HEK293 (cell line): ENCODE measurements around the gene MGAT4B.

ENCODE experiments used
- CTCF ChIA-PET: fragments of 350-600 bp; formaldehyde crosslinking; extraction: SDS; loops from one replicate; lab custom pipeline; 2021; ENCODE audit warnings: antibody characterized with exemption; lab: Yijun Ruan, JAX
- POLR2A ChIA-PET: fragments of 300-600 bp; formaldehyde crosslinking; extraction: SDS; loops from one replicate; lab custom pipeline; 2020; ENCODE audit warnings: antibody characterized with exemption, inconsistent platforms; lab: Yijun Ruan, JAX
- H3K27ac ChIP-seq: fragments of 200-500 bp; sonication (Bioruptor generic); 2 replicates; pipeline ENCODE4 v1.5.1; 2014; ENCODE audit warnings: low read depth, low read length, control low read depth, inconsistent platforms; ENCODE audit errors: extremely low read depth
- H3K36me3 ChIP-seq, 2 experiments: fragments of 200-500 bp in 1 of 2; sonication (Bioruptor generic) in 1 of 2; 1 replicate in 1 of 2; 2 replicates in 1 of 2; pipeline ENCODE4 v1.5.1; 2014 to 2017; ENCODE audit warnings: inconsistent platforms in 2 of 2, low read length in 2 of 2; ENCODE audit not compliant: control insufficient read depth in 2 of 2, insufficient read depth in 1 of 2
- H3K4me1 ChIP-seq: fragments of 200-500 bp; sonication (Bioruptor generic); 2 replicates; pipeline ENCODE4 v1.5.1; 2014; ENCODE audit warnings: mild to moderate bottlenecking, low read length, inconsistent platforms; ENCODE audit not compliant: control insufficient read depth, insufficient read depth
- H3K4me3 ChIP-seq: 2 replicates; pipeline ENCODE4 v1.5.1; 2011; ENCODE audit warnings: low read depth, mild to moderate bottlenecking, control low read depth, low read length, moderate library complexity
- H3K9me3 ChIP-seq: fragments of 200-500 bp; sonication (Bioruptor generic); 2 replicates; pipeline ENCODE4 v1.5.1; 2014; ENCODE audit warnings: low read depth, low read length, inconsistent platforms; ENCODE audit not compliant: control insufficient read depth, insufficient read depth
- KLF8 ChIP-seq: fragments of 450-650 bp; formaldehyde crosslinking; IDR thresholded peaks from 2 replicates; pipeline ENCODE4 v1.5.1; 2016; ENCODE audit warnings: missing biosample characterization, missing genetic modification characterization
- SALL2 ChIP-seq: fragments of 450-650 bp; formaldehyde crosslinking; IDR thresholded peaks from 2 replicates; pipeline ENCODE4 v1.5.0; 2017; ENCODE audit warnings: missing biosample characterization, mild to moderate bottlenecking, missing genetic modification characterization, borderline replicate concordance
- SCRT1 ChIP-seq: fragments of 450-650 bp; formaldehyde crosslinking; IDR thresholded peaks from 2 replicates; pipeline ENCODE4 v1.5.1; 2016; ENCODE audit warnings: missing biosample characterization, missing genetic modification characterization, borderline replicate concordance
- ZNF221 ChIP-seq: fragments of 450-650 bp; formaldehyde crosslinking; IDR thresholded peaks from 2 replicates; pipeline ENCODE4 v1.5.1; 2017; ENCODE audit warnings: missing biosample characterization, missing genetic modification characterization, borderline replicate concordance
- ZNF266 ChIP-seq: fragments of 450-650 bp; formaldehyde crosslinking; IDR thresholded peaks from 2 replicates; pipeline ENCODE4 v1.5.1; 2016; ENCODE audit warnings: missing biosample characterization, missing genetic modification characterization, low read depth
- ZNF510 ChIP-seq: fragments of 450-650 bp; formaldehyde crosslinking; IDR thresholded peaks from 2 replicates; pipeline ENCODE4 v1.5.1; 2018; ENCODE audit warnings: mild to moderate bottlenecking, missing genetic modification characterization, missing biosample characterization; ENCODE audit not compliant: insufficient replicate concordance
- ZNF518A ChIP-seq: fragments of 450-650 bp; formaldehyde crosslinking; conservative IDR thresholded peaks from 2 replicates; pipeline ENCODE4 v1.5.1; 2016; ENCODE audit warnings: low read depth, missing biosample characterization, missing genetic modification characterization
- ZNF555 ChIP-seq: fragments of 450-650 bp; formaldehyde crosslinking; conservative IDR thresholded peaks from 2 replicates; pipeline ENCODE4 v1.5.1; 2017; ENCODE audit warnings: missing biosample characterization, mild to moderate bottlenecking, missing genetic modification characterization, inconsistent platforms
- ZNF664 ChIP-seq: fragments of 450-650 bp; formaldehyde crosslinking; IDR thresholded peaks from 2 replicates; pipeline ENCODE4 v1.5.1; 2016; ENCODE audit warnings: missing biosample characterization, missing genetic modification characterization
- ZNF747 ChIP-seq: fragments of 450-650 bp; formaldehyde crosslinking; IDR thresholded peaks from 2 replicates; pipeline ENCODE4 v1.5.1; 2016; ENCODE audit warnings: missing biosample characterization, missing genetic modification characterization
- ZSCAN5A ChIP-seq: fragments of 450-650 bp; formaldehyde crosslinking; IDR thresholded peaks from 2 replicates; pipeline ENCODE4 v1.5.1; 2016; ENCODE audit warnings: missing biosample characterization, missing genetic modification characterization
- TF ChIP-seq, protein P1 (sequence below): fragments of 450-650 bp; formaldehyde crosslinking; IDR thresholded peaks from 2 replicates; pipeline ENCODE4 v1.5.1; 2017; ENCODE audit warnings: missing biosample characterization, missing genetic modification characterization
- TF ChIP-seq, protein P2 (sequence below): fragments of 450-650 bp; formaldehyde crosslinking; IDR thresholded peaks from 2 replicates; pipeline ENCODE4 v1.5.1; 2016; ENCODE audit warnings: missing biosample characterization, missing genetic modification characterization

Gene MGAT4B

DNA sequence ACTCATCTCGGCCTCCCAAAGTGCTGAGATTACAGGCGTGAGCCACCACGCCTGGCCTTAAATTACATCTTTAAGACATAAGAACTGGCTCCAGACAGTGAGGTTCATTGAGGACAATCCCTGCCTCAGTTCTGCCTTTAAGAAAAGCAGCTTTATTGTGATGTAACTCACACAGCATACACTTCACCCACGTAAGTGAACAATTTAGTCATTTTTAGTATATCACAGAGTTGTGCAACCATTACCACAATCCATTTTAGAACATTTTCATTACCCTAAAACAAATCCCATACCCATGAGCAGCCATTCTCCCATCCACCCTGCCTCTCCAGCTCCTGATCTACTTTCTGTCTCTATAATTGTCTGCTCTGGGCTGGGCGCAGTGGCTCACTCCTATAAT is 36.9 kb downstream of the MGAT4B start:
- ChIA-PET POLR2A (interaction anchor here (0.6 kb wide), 1 partner anchor 92 kb away, joined by 9 read pairs; no protein-coding TSS in a partner anchor), CTCF (interaction anchor here (0.6 to 0.7 kb wide), 2 partner anchors 96 to 202 kb away, joined by 3 to 4 read pairs; no protein-coding TSS in a partner anchor)
- peaks cover 27 to 98% of the 10 kb centered on the region in 2 experiments for H3K36me3 ChIP-seq

More for the DNA sequence above, 36.9 kb downstream of the MGAT4B start:
- TF ChIP-seq ZSCAN5A (tag by site-specific recombination) (no peak), SALL2 (tag by site-specific recombination) (no peak), ZNF664 (tag by site-specific recombination) (no peak), ZNF221 (no peak), ZNF266 (tag by site-specific recombination) (no peak), ZNF518A (no peak), ZNF747 (no peak), ZNF510 (tag by site-specific recombination) (no peak), SCRT1 (tag by site-specific recombination) (no peak), KLF8 (no peak), ZNF555 (no peak)
- TF ChIP-seq, protein P1, sequence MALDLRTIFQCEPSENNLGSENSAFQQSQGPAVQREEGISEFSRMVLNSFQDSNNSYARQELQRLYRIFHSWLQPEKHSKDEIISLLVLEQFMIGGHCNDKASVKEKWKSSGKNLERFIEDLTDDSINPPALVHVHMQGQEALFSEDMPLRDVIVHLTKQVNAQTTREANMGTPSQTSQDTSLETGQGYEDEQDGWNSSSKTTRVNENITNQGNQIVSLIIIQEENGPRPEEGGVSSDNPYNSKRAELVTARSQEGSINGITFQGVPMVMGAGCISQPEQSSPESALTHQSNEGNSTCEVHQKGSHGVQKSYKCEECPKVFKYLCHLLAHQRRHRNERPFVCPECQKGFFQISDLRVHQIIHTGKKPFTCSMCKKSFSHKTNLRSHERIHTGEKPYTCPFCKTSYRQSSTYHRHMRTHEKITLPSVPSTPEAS (tag by site-specific recombination): no peak
- TF ChIP-seq, protein P2, sequence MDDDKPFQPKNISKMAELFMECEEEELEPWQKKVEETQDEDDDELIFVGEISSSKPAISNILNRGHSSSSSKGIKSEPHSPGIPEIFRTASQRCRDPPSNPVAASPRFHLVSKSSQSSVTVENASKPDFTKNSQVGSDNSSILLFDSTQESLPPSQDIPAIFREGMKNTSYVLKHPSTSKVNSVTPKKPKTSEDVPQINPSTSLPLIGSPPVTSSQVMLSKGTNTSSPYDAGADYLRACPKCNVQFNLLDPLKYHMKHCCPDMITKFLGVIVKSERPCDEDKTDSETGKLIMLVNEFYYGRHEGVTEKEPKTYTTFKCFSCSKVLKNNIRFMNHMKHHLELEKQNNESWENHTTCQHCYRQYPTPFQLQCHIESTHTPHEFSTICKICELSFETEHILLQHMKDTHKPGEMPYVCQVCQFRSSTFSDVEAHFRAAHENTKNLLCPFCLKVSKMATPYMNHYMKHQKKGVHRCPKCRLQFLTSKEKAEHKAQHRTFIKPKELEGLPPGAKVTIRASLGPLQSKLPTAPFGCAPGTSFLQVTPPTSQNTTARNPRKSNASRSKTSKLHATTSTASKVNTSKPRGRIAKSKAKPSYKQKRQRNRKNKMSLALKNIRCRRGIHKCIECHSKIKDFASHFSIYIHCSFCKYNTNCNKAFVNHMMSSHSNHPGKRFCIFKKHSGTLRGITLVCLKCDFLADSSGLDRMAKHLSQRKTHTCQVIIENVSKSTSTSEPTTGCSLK (tag by site-specific recombination): no peak
- Histone ChIP-seq H3K4me3 (no peak overlapping the region), H3K4me1 (no peaks in the 10 kb centered on the region), H3K9me3 (no peaks in the 10 kb centered on the region), H3K27ac (no peak overlapping the region)
